ENCODE results near the gene GOLGA8M.
"Not testable (repeated sequence)": the region's sequence is repeated elsewhere in the genome, so short reads cannot be mapped to it uniquely, and the experiment has no call there.

- TF ChIP-seq, protein P1, sequence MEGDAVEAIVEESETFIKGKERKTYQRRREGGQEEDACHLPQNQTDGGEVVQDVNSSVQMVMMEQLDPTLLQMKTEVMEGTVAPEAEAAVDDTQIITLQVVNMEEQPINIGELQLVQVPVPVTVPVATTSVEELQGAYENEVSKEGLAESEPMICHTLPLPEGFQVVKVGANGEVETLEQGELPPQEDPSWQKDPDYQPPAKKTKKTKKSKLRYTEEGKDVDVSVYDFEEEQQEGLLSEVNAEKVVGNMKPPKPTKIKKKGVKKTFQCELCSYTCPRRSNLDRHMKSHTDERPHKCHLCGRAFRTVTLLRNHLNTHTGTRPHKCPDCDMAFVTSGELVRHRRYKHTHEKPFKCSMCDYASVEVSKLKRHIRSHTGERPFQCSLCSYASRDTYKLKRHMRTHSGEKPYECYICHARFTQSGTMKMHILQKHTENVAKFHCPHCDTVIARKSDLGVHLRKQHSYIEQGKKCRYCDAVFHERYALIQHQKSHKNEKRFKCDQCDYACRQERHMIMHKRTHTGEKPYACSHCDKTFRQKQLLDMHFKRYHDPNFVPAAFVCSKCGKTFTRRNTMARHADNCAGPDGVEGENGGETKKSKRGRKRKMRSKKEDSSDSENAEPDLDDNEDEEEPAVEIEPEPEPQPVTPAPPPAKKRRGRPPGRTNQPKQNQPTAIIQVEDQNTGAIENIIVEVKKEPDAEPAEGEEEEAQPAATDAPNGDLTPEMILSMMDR (IDR thresholded peaks at IDR 0.05 in 8 of 11, conservative IDR thresholded peaks at IDR 0.05 in 3 of 11), result not testable (repeated sequence)
- TF ChIP-seq POLR2A (IDR thresholded peaks at IDR 0.05), result not testable (repeated sequence)
Observed at GRCh38 chr15:28664575-28664974, 47.6 kb downstream of the GOLGA8M start.

Data from spleen (tissue), 7 donors.